ENCODE measurements around the gene LRRC75B. TPM values are rescaled to one million over a fixed set of nuclear protein-coding genes. Genes with fewer than 3 reads are reported as not detected.
"Not testable (repeated sequence)": the region's sequence is repeated elsewhere in the genome, so short reads cannot be mapped to it uniquely, and the experiment has no call there.

Gene LRRC75B
- total RNA-seq, 1 experiment from 2014 or later = 3.6 TPM

- H3K27me3 ChIP-seq (ENCODE audit: low read length); H4K20me1 ChIP-seq (ENCODE audit: insufficient read depth, low read depth, low read length); H3K36me3 ChIP-seq (ENCODE audit: insufficient read depth, low read length); H3K9me3 ChIP-seq (ENCODE audit: low read length); H3K79me2 ChIP-seq (ENCODE audit: low read length); H3K9me2 ChIP-seq (replicated peaks; ENCODE audit: insufficient read depth, low read length); H3K4me3 ChIP-seq (ENCODE audit: low read length): not testable (repeated sequence)
- Histone ChIP-seq H3K27ac (ENCODE audit: low read length) (peak overlapping the region; percentile 63), H3K4me2 (ENCODE audit: low read depth, low read length, poor library complexity, severe bottlenecking) (peak overlapping the region; percentile 44), H3K9ac (ENCODE audit: low read length) (peak overlapping the region; percentile 33; the same call in 1 of the 2 replicates), H2AFZ (ENCODE audit: low read length) (peak overlapping the region; percentile 71; the same call in 1 of the 2 replicates), H3K4me1 (ENCODE audit: low read length) (peaks cover 22% of the 10 kb centered on the region)
- peak; percentile 41 for DNase-seq
Measured at GRCh38 chr22:24630812-24631427, 38.0 kb upstream of the LRRC75B start.

DNA sequence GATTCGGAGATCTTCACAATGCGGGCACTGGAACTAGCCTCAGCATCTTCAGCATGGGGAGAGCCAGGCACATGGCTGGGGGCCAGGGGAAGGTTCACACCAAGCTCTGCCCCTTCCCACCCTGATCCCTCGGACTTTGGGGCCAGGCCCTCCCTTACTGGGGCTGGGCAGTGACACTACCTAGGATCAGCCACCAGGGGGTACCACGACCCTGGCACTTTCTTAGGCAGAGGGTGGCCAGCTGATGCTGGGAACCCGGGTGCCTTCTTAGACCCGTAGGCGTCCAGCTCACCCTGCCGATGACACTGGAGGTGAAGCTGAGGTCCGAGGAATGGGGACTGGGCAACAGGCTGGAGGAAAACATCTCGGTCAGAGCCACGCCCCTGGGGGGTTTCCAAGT, 36.2 kb upstream of the LRRC75B start:
- not testable (repeated sequence) for H3K4me2 ChIP-seq (ENCODE audit: low read depth, low read length, poor library complexity, severe bottlenecking); H4K20me1 ChIP-seq (ENCODE audit: insufficient read depth, low read depth, low read length); H3K27ac ChIP-seq (ENCODE audit: low read length); H3K9me3 ChIP-seq (ENCODE audit: low read length); H3K79me2 ChIP-seq (ENCODE audit: low read length); H3K36me3 ChIP-seq (ENCODE audit: insufficient read depth, low read length); H3K9me2 ChIP-seq (replicated peaks; ENCODE audit: insufficient read depth, low read length); H3K27me3 ChIP-seq (ENCODE audit: low read length); H2AFZ ChIP-seq (ENCODE audit: low read length); H3K4me3 ChIP-seq (ENCODE audit: low read length); H3K9ac ChIP-seq (ENCODE audit: low read length)
- peak; percentile 62 for DNase-seq
- H3K4me1 ChIP-seq (ENCODE audit: low read length) = peaks cover 15% of the 10 kb centered on the region

GRCh38 chr22:24627911-24628310, 35.0 kb upstream of the LRRC75B start:
- not testable (repeated sequence) for DNase-seq; H3K79me2 ChIP-seq (ENCODE audit: low read length)

DNA sequence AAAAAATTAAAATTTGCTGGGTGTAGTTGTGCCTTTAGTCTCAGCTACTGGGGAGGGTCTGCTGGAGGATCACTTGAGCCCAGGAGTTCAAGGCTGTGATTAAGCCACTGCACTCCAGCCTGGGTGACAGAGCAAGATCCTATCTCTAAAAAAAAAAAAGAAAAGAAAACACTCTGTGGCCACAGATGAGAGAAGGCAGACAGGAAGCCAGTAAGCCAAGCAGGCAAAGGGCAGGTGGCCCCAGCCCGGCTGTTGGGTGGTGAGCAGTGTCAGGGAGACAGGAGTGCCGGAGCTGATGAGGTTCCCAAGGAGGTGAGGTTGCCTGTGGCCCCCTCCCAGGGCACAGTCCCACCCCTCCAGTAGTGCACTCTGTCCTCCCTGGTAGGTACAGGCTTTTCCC, 29.7 kb upstream of the LRRC75B start:
- H3K4me1 ChIP-seq (ENCODE audit: low read length); H3K27ac ChIP-seq (ENCODE audit: low read length); H3K4me3 ChIP-seq (ENCODE audit: low read length); H3K9me3 ChIP-seq (ENCODE audit: low read length); H3K9ac ChIP-seq (ENCODE audit: low read length); H3K9me2 ChIP-seq (replicated peaks; ENCODE audit: insufficient read depth, low read length); H2AFZ ChIP-seq (ENCODE audit: low read length); H4K20me1 ChIP-seq (ENCODE audit: insufficient read depth, low read depth, low read length); DNase-seq; H3K27me3 ChIP-seq (ENCODE audit: low read length); H3K36me3 ChIP-seq (ENCODE audit: insufficient read depth, low read length); H3K79me2 ChIP-seq (ENCODE audit: low read length); H3K4me2 ChIP-seq (ENCODE audit: low read depth, low read length, poor library complexity, severe bottlenecking): not testable (repeated sequence)

More at GRCh38 chr22:24627911-24628310, 35.0 kb upstream of the LRRC75B start:
- H3K9ac ChIP-seq (ENCODE audit: low read length); H3K9me3 ChIP-seq (ENCODE audit: low read length); H3K4me3 ChIP-seq (ENCODE audit: low read length); H2AFZ ChIP-seq (ENCODE audit: low read length); H4K20me1 ChIP-seq (ENCODE audit: insufficient read depth, low read depth, low read length); H3K4me2 ChIP-seq (ENCODE audit: low read depth, low read length, poor library complexity, severe bottlenecking); H3K27ac ChIP-seq (ENCODE audit: low read length); H3K27me3 ChIP-seq (ENCODE audit: low read length); H3K36me3 ChIP-seq (ENCODE audit: insufficient read depth, low read length); H3K9me2 ChIP-seq (replicated peaks; ENCODE audit: insufficient read depth, low read length): not testable (repeated sequence)
- peaks cover 15% of the 10 kb centered on the region for H3K4me1 ChIP-seq (ENCODE audit: low read length)

GRCh38 chr22:24621244-24621643, 28.4 kb upstream of the LRRC75B start:
- H3K27me3 ChIP-seq (ENCODE audit: low read length); H3K4me2 ChIP-seq (ENCODE audit: low read depth, low read length, poor library complexity, severe bottlenecking); H3K4me1 ChIP-seq (ENCODE audit: low read length); H3K9me2 ChIP-seq (replicated peaks; ENCODE audit: insufficient read depth, low read length); DNase-seq; H3K4me3 ChIP-seq (ENCODE audit: low read length); H3K36me3 ChIP-seq (ENCODE audit: insufficient read depth, low read length); H4K20me1 ChIP-seq (ENCODE audit: insufficient read depth, low read depth, low read length); H3K9ac ChIP-seq (ENCODE audit: low read length); H3K27ac ChIP-seq (ENCODE audit: low read length); H3K9me3 ChIP-seq (ENCODE audit: low read length); H3K79me2 ChIP-seq (ENCODE audit: low read length); H2AFZ ChIP-seq (ENCODE audit: low read length): not testable (repeated sequence)

GRCh38 chr22:24614794-24615193, 21.9 kb upstream of the LRRC75B start:
- not testable (repeated sequence) for H3K79me2 ChIP-seq (ENCODE audit: low read length); H3K9ac ChIP-seq (ENCODE audit: low read length); H3K4me3 ChIP-seq (ENCODE audit: low read length); DNase-seq; H3K4me1 ChIP-seq (ENCODE audit: low read length); H3K36me3 ChIP-seq (ENCODE audit: insufficient read depth, low read length); H3K4me2 ChIP-seq (ENCODE audit: low read depth, low read length, poor library complexity, severe bottlenecking); H3K27ac ChIP-seq (ENCODE audit: low read length); H3K27me3 ChIP-seq (ENCODE audit: low read length); H4K20me1 ChIP-seq (ENCODE audit: insufficient read depth, low read depth, low read length); H3K9me3 ChIP-seq (ENCODE audit: low read length); H3K9me2 ChIP-seq (replicated peaks; ENCODE audit: insufficient read depth, low read length); H2AFZ ChIP-seq (ENCODE audit: low read length)

DNA sequence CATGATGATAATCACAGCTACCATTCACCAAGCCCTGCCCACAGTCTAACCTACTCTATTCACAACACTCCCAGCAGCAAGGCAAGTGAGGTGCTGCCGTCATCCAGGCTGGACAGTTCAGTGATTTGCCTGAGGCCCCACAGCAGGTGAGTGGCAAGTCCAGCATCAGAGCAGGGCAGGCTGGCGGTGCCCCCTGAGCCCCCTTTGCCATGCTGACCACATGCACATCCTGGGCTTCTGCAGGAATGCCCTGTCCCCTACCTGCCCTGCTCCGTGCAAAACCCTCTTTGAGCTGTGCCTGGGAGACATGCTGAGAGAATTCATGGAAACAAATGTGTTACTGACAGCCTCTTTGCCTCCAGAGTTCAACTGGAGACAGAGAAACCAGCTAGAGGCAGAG, 17.0 kb upstream of the LRRC75B start:
- H4K20me1 ChIP-seq (ENCODE audit: insufficient read depth, low read depth, low read length); H3K9me2 ChIP-seq (replicated peaks; ENCODE audit: insufficient read depth, low read length); H3K9me3 ChIP-seq (ENCODE audit: low read length); H3K4me3 ChIP-seq (ENCODE audit: low read length); H3K27me3 ChIP-seq (ENCODE audit: low read length); H2AFZ ChIP-seq (ENCODE audit: low read length); H3K79me2 ChIP-seq (ENCODE audit: low read length); DNase-seq; H3K9ac ChIP-seq (ENCODE audit: low read length); H3K36me3 ChIP-seq (ENCODE audit: insufficient read depth, low read length); H3K4me2 ChIP-seq (ENCODE audit: low read depth, low read length, poor library complexity, severe bottlenecking); H3K4me1 ChIP-seq (ENCODE audit: low read length); H3K27ac ChIP-seq (ENCODE audit: low read length): not testable (repeated sequence)

DNA sequence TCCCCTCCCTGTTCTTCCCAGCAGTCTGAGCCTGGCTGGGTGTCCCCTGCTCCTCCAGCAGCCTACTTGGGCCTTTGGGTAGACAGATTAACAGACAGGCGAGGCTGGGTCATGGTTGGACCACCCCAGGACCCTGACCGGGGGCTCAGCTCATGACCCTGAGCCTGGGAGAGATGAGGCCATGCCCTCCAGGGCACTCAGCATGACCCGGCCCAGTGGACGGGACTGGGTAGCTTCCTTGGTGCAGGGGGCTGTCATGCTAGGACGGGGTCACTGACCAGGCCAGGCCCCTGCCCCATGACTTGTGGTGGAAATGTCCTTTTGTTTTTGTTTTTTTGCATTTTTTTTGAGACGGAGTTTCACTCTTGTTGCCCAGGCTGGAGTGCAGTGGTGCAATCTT, 15.5 kb upstream of the LRRC75B start:
- not testable (repeated sequence) for H3K4me1 ChIP-seq (ENCODE audit: low read length); H2AFZ ChIP-seq (ENCODE audit: low read length); DNase-seq; H4K20me1 ChIP-seq (ENCODE audit: insufficient read depth, low read depth, low read length); H3K36me3 ChIP-seq (ENCODE audit: insufficient read depth, low read length); H3K9me3 ChIP-seq (ENCODE audit: low read length); H3K79me2 ChIP-seq (ENCODE audit: low read length); H3K27ac ChIP-seq (ENCODE audit: low read length); H3K27me3 ChIP-seq (ENCODE audit: low read length); H3K9me2 ChIP-seq (replicated peaks; ENCODE audit: insufficient read depth, low read length)
- Histone ChIP-seq H3K9ac (ENCODE audit: low read length) (peak overlapping the region; percentile 81), H3K4me2 (ENCODE audit: low read depth, low read length, poor library complexity, severe bottlenecking) (peak overlapping the region; percentile 75), H3K4me3 (ENCODE audit: low read length) (peak overlapping the region; percentile 73; the same call in 1 of the 2 replicates)

All from Karpas-422 (cell line).